OCI-LY7 (cell line): ENCODE measurements around the gene OR5A1. TPM values are rescaled to one million over a fixed set of nuclear protein-coding genes. Genes with fewer than 3 reads are reported as not detected.

Source experiments
- BruUV-seq: library from RNA; stranded (reverse); fragments of 400-500 nt; replicated peaks from 2 replicates; lab custom pipeline; 2021; lab: Mats Ljungman, UMichigan
- CTCF ChIA-PET: fragments of 300-600 bp; sonication (Branson Sonifier 250); formaldehyde crosslinking; loops from one replicate; lab custom pipeline; 2022; ENCODE audit warnings: antibody characterized with exemption; ENCODE audit not compliant: unreplicated experiment; lab: Charles Lee
- POLR2A ChIA-PET: fragments of 300-600 bp; sonication (Branson Sonifier 250); formaldehyde crosslinking; loops from one replicate; lab custom pipeline; 2022; ENCODE audit warnings: antibody characterized with exemption; lab: Charles Lee
- DNase-seq: peaks from one replicate; pipeline ENCODE4 v3.0.0-alpha.2; 2015; ENCODE audit warnings: low spot score
- H2AFZ ChIP-seq: fragments of 200-600 bp; sonication (generic), shearing (Covaris generic); 2 replicates; pipeline ENCODE4 v1.6.1; 2014; ENCODE audit warnings: mild to moderate bottlenecking, antibody characterized with exemption, low read length, moderate library complexity
- H3K27ac ChIP-seq: fragments of 200-600 bp; sonication (generic); 2 replicates; pipeline ENCODE4 v1.5.1; 2014; ENCODE audit warnings: mixed run types, low read depth, mild to moderate bottlenecking, moderate library complexity, low read length, inconsistent platforms; ENCODE audit not compliant: poor library complexity, severe bottlenecking
- H3K36me3 ChIP-seq: fragments of 200-600 bp; sonication (generic); 2 replicates; pipeline ENCODE4 v1.6.1; 2014; ENCODE audit warnings: mild to moderate bottlenecking, antibody characterized with exemption, low read length, moderate library complexity, mixed read lengths; ENCODE audit not compliant: insufficient read depth
- H3K4me1 ChIP-seq: fragments of 200-600 bp; sonication (generic); 2 replicates; pipeline ENCODE4 v1.5.1; 2014; ENCODE audit warnings: mild to moderate bottlenecking, low read length; ENCODE audit not compliant: insufficient read depth, poor library complexity, severe bottlenecking
- H3K4me2 ChIP-seq: fragments of 200-600 bp; sonication (generic); 2 replicates; pipeline ENCODE4 v1.6.1; 2014; ENCODE audit warnings: mild to moderate bottlenecking, low read length
- H3K4me3 ChIP-seq: fragments of 200-600 bp; sonication (generic); 2 replicates; pipeline ENCODE4 v1.5.1; 2014; ENCODE audit warnings: mild to moderate bottlenecking, low read depth, low read length; ENCODE audit not compliant: poor library complexity, severe bottlenecking
- H3K79me2 ChIP-seq: fragments of 200-600 bp; sonication (generic); 2 replicates; pipeline ENCODE4 v1.6.1; 2016; ENCODE audit warnings: low read depth, mild to moderate bottlenecking, low read length, moderate library complexity, mixed read lengths; ENCODE audit not compliant: insufficient read depth
- H3K9me2 ChIP-seq: fragments of 200-600 bp; sonication (generic); 2 replicates; pipeline ENCODE4 v1.6.1; 2016; ENCODE audit warnings: mild to moderate bottlenecking, low read length, mixed read lengths; ENCODE audit not compliant: insufficient read depth
- H3K9me3 ChIP-seq: fragments of 200-600 bp; sonication (generic); 2 replicates; pipeline ENCODE4 v1.6.1; 2014; ENCODE audit warnings: mild to moderate bottlenecking, mixed run types, low read length, mixed read lengths
- H4K20me1 ChIP-seq: fragments of 200-600 bp; sonication (generic); 2 replicates; pipeline ENCODE4 v1.6.1; 2014; ENCODE audit warnings: mild to moderate bottlenecking, antibody characterized with exemption, low read length, moderate library complexity, mixed read lengths; ENCODE audit not compliant: insufficient read depth
- EZH2phosphoT487 ChIP-seq: fragments of 200-600 bp; sonication (generic); IDR thresholded peaks from 2 replicates; pipeline ENCODE4 v1.6.1; 2018; ENCODE audit warnings: low read depth, borderline replicate concordance, mild to moderate bottlenecking, mixed run types, antibody characterized with exemption, low read length, moderate library complexity, mixed read lengths
- intact Hi-C: fragments of 100-400 bp; cut with micrococcal nuclease; formaldehyde crosslinking; loops from one replicate; pipeline ENCODE4 v1.10.0; 2022; ENCODE audit not compliant: unreplicated experiment
- total RNA-seq, 2 experiments: library from RNA; depleted of rRNA in 1 of 2; stranded (reverse); fragments of >200 nt in 1 of 2; shearing (Covaris generic) in 1 of 2; gene quantifications; 2 replicates each; pipeline ENCODE4 v1.2.3, GENCODE V29; 2014 to 2022
- TF ChIP-seq, protein P1 (sequence below): fragments of 200-600 bp; sonication (generic); conservative IDR thresholded peaks from 2 replicates; pipeline ENCODE4 v1.5.1; 2014; ENCODE audit warnings: mild to moderate bottlenecking, antibody characterized with exemption, low read length, moderate library complexity, mixed read lengths

Gene OR5A1
- total RNA-seq, 2 experiments from 2014 or later = not detected

DNA sequence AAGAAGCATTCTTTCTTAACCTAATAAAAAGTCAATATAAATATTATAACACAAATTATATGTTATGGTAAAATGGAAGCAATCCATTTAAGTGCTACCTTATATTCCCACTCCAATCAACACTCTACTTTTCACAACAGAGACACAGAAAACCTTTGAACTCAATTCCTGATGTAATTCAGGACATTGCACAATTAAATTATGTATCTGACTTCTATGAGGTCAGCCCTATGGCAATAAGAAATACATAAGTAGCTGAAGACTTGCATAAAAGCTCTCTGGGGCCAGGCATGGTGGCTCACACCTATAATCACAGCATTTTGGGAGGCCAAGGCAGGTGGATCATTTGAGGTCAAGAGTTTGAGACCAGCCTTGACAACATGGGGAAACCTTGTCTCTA, 43.6 kb downstream of the OR5A1 start:
- POLR2A ChIA-PET = interaction anchor here (0.7 to 1.0 kb wide), 2 partner anchors 19 to 482 kb away, joined by 3 read pairs; no protein-coding TSS in a partner anchor
- H3K4me2 ChIP-seq = no peak overlapping the region
- CTCF ChIA-PET = no interaction called here
- no peaks in the 10 kb centered on the region for H3K9me3 ChIP-seq
- H3K79me2 ChIP-seq = no peaks in the 10 kb centered on the region
- H3K4me3 ChIP-seq = no peak overlapping the region
- BruUV-seq = no TSS peak
- peaks cover 8% of the 10 kb centered on the region for H3K4me1 ChIP-seq
- no peaks in the 10 kb centered on the region for H3K36me3 ChIP-seq
- no peak overlapping the region for H2AFZ ChIP-seq
- DNase-seq = no peak
- intact Hi-C loops = no loop called here
- TF ChIP-seq, protein P1, sequence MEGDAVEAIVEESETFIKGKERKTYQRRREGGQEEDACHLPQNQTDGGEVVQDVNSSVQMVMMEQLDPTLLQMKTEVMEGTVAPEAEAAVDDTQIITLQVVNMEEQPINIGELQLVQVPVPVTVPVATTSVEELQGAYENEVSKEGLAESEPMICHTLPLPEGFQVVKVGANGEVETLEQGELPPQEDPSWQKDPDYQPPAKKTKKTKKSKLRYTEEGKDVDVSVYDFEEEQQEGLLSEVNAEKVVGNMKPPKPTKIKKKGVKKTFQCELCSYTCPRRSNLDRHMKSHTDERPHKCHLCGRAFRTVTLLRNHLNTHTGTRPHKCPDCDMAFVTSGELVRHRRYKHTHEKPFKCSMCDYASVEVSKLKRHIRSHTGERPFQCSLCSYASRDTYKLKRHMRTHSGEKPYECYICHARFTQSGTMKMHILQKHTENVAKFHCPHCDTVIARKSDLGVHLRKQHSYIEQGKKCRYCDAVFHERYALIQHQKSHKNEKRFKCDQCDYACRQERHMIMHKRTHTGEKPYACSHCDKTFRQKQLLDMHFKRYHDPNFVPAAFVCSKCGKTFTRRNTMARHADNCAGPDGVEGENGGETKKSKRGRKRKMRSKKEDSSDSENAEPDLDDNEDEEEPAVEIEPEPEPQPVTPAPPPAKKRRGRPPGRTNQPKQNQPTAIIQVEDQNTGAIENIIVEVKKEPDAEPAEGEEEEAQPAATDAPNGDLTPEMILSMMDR = no peak
- TF ChIP-seq EZH2phosphoT487 = no peak
- H3K9me2 ChIP-seq = no peaks in the 10 kb centered on the region
- H4K20me1 ChIP-seq = no peaks in the 10 kb centered on the region
- H3K27ac ChIP-seq = no peak overlapping the region

DNA sequence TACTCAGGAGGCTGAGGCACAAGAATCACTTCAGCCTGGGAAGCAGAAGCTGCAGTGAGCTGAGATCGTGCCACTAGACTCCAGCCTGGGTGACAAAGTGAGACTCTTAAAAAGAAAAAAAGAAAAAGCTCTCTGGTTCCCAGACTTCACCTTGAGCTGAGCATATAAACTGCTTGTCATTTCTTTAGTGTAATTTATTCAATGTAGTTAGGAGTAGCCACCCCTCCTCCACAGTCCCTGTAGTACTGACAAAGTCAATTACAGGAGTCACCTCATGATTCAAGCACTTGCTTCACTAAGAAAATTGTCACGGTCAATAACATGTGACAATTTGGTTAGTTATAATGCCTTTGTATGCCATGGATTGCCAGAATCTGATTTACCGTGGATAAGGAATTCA, 44.1 kb downstream of the OR5A1 start:
- DNase-seq = no peak
- Histone ChIP-seq H3K4me2 (no peak overlapping the region), H3K4me3 (no peak overlapping the region), H3K36me3 (no peaks in the 10 kb centered on the region), H3K4me1 (peaks cover 8% of the 10 kb centered on the region), H3K79me2 (no peaks in the 10 kb centered on the region), H3K9me3 (no peaks in the 10 kb centered on the region), H2AFZ (no peak overlapping the region), H4K20me1 (no peaks in the 10 kb centered on the region), H3K9me2 (no peaks in the 10 kb centered on the region), H3K27ac (no peak overlapping the region)
- ChIA-PET CTCF (no interaction called here), POLR2A (interaction anchor here (0.6 to 1.0 kb wide), 3 partner anchors 19 to 987 kb away, joined by 3 read pairs; no protein-coding TSS in a partner anchor)
- intact Hi-C loops = no loop called here
- BruUV-seq = no TSS peak
- no peak for TF ChIP-seq EZH2phosphoT487
- TF ChIP-seq, protein P1 = no peak

Other genes with a start within 250 kb of the OR5A1 start
- 0.06 TPM in 1 of 2 replicates, not detected in the other for gene MPEG1, start 223.5 kb upstream of the OR5A1 start, total RNA-seq (2014; rRNA removed; shearing (Covaris generic))
- 12.4 and 13.5 TPM in 2 replicates for gene MPEG1, start 223.5 kb upstream of the OR5A1 start, total RNA-seq (2022)
- gene OR5AN1, start 77.6 kb upstream of the OR5A1 start, total RNA-seq (2014; rRNA removed; shearing (Covaris generic)) = not detected in 2 replicates
- gene OR5AN1, start 77.6 kb upstream of the OR5A1 start, total RNA-seq (2022) = not detected in 2 replicates
- not detected in 2 replicates for gene OR5A2, start 10.1 kb upstream of the OR5A1 start, total RNA-seq (2014; rRNA removed; shearing (Covaris generic))
- not detected in 2 replicates for gene OR5A2, start 10.1 kb upstream of the OR5A1 start, total RNA-seq (2022)
- gene OR4D6, start 20.5 kb downstream of the OR5A1 start, total RNA-seq (2014; rRNA removed; shearing (Covaris generic)) = not detected in 2 replicates
- not detected in 2 replicates for gene OR4D6, start 20.5 kb downstream of the OR5A1 start, total RNA-seq (2022)
- 0.28 TPM in 1 of 2 replicates, not detected in the other for gene OR4D10, start 36.8 kb downstream of the OR5A1 start, total RNA-seq (2014; rRNA removed; shearing (Covaris generic))
- gene OR4D10, start 36.8 kb downstream of the OR5A1 start, total RNA-seq (2022) = not detected in 2 replicates
- not detected in 2 replicates for gene OR4D11, start 67.1 kb downstream of the OR5A1 start, total RNA-seq (2014; rRNA removed; shearing (Covaris generic))
- gene OR4D11, start 67.1 kb downstream of the OR5A1 start, total RNA-seq (2022) = not detected in 2 replicates
- not detected in 2 replicates for gene OR4D9, start 75.1 kb downstream of the OR5A1 start, total RNA-seq (2014; rRNA removed; shearing (Covaris generic))
- gene OR4D9, start 75.1 kb downstream of the OR5A1 start, total RNA-seq (2022) = not detected in 2 replicates
- 16.9 and 19.2 TPM in 2 replicates for gene OSBP, start 179.3 kb downstream of the OR5A1 start, total RNA-seq (2014; rRNA removed; shearing (Covaris generic))
- 44.6 and 44.7 TPM in 2 replicates for gene OSBP, start 179.3 kb downstream of the OR5A1 start, total RNA-seq (2022)
- gene PATL1, start 232.6 kb downstream of the OR5A1 start, total RNA-seq (2014; rRNA removed; shearing (Covaris generic)) = 14.7 and 15.2 TPM in 2 replicates
- 46.3 TPM in 2 replicates for gene PATL1, start 232.6 kb downstream of the OR5A1 start, total RNA-seq (2022)